HEK293 (cell line): Measurements from ENCODE around the gene LRBA.
"Not testable (repeated sequence)": the region's sequence is repeated elsewhere in the genome, so short reads cannot be mapped to it uniquely, and the experiment has no call there.

Experiments used
- BCL11A ChIP-seq: fragments of 450-650 bp; formaldehyde crosslinking; IDR thresholded peaks from 2 replicates; pipeline ENCODE4 v1.5.1; 2016; ENCODE audit warnings: low read depth, missing biosample characterization, missing genetic modification characterization
- REST ChIP-seq: fragments of 450-650 bp; formaldehyde crosslinking; IDR thresholded peaks from 2 replicates; pipeline ENCODE4 v1.5.1; 2016; ENCODE audit warnings: missing biosample characterization, missing genetic modification characterization
- ZNF121 ChIP-seq: fragments of 450-650 bp; formaldehyde crosslinking; IDR thresholded peaks from 2 replicates; pipeline ENCODE4 v1.5.1; 2016; ENCODE audit warnings: missing biosample characterization, missing genetic modification characterization
- ZNF211 ChIP-seq: fragments of 450-650 bp; formaldehyde crosslinking; IDR thresholded peaks from 2 replicates; pipeline ENCODE4 v1.5.1; 2016; ENCODE audit warnings: low read depth, missing biosample characterization, missing genetic modification characterization
- ZNF354C ChIP-seq: fragments of 450-650 bp; formaldehyde crosslinking; IDR thresholded peaks from 2 replicates; pipeline ENCODE4 v1.5.1; 2016; ENCODE audit warnings: missing biosample characterization, missing genetic modification characterization, low read depth, borderline replicate concordance
- ZNF580 ChIP-seq: fragments of 450-650 bp; formaldehyde crosslinking; IDR thresholded peaks from 2 replicates; pipeline ENCODE4 v1.5.1; 2016; ENCODE audit warnings: missing biosample characterization, missing genetic modification characterization
- ZNF830 ChIP-seq: fragments of 450-650 bp; IDR thresholded peaks from 2 replicates; pipeline ENCODE4 v1.5.0; 2018; ENCODE audit warnings: missing biosample characterization, missing genetic modification characterization, low read depth, mild to moderate bottlenecking, moderate library complexity
- TF ChIP-seq, protein P1 (sequence below): fragments of 450-650 bp; formaldehyde crosslinking; IDR thresholded peaks from 2 replicates; pipeline ENCODE4 v1.5.1; 2016; ENCODE audit warnings: missing biosample characterization, missing genetic modification characterization

- TF ChIP-seq ZNF354C; ZNF830; ZNF580 (tag by site-specific recombination); REST (tag by site-specific recombination); ZNF121 (tag by site-specific recombination); BCL11A (tag by site-specific recombination); ZNF211 (tag by site-specific recombination): not testable (repeated sequence)
- TF ChIP-seq, protein P1, sequence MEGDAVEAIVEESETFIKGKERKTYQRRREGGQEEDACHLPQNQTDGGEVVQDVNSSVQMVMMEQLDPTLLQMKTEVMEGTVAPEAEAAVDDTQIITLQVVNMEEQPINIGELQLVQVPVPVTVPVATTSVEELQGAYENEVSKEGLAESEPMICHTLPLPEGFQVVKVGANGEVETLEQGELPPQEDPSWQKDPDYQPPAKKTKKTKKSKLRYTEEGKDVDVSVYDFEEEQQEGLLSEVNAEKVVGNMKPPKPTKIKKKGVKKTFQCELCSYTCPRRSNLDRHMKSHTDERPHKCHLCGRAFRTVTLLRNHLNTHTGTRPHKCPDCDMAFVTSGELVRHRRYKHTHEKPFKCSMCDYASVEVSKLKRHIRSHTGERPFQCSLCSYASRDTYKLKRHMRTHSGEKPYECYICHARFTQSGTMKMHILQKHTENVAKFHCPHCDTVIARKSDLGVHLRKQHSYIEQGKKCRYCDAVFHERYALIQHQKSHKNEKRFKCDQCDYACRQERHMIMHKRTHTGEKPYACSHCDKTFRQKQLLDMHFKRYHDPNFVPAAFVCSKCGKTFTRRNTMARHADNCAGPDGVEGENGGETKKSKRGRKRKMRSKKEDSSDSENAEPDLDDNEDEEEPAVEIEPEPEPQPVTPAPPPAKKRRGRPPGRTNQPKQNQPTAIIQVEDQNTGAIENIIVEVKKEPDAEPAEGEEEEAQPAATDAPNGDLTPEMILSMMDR (tag by site-specific recombination), result not testable (repeated sequence)
Observed at GRCh38 chr4:150963602-150964345, 51.3 kb downstream of the LRBA start.
